HG03558 (cell line): Measurements from ENCODE around the gene PIAS1.
"Not testable (repeated sequence)": the region's sequence is repeated elsewhere in the genome, so short reads cannot be mapped to it uniquely, and the experiment has no call there.

Experiments
- ATAC-seq: cut with Tn5 transposase; IDR thresholded peaks from one replicate; pipeline ENCODE4 v1.9.1; 2021; ENCODE audit warnings: moderate number of reproducible peaks; ENCODE audit not compliant: unreplicated experiment; ENCODE audit errors: extremely low read depth

Gene PIAS1

GRCh38 chr15:68210821-68211655 lies 156.9 kb downstream of the PIAS1 start:
- no peak for ATAC-seq

- no peak for ATAC-seq
Observed at GRCh38 chr15:68211656-68212320, 157.7 kb downstream of the PIAS1 start.

GRCh38 chr15:68213491-68213845 lies 159.4 kb downstream of the PIAS1 start:
- not testable (repeated sequence) for ATAC-seq

DNA sequence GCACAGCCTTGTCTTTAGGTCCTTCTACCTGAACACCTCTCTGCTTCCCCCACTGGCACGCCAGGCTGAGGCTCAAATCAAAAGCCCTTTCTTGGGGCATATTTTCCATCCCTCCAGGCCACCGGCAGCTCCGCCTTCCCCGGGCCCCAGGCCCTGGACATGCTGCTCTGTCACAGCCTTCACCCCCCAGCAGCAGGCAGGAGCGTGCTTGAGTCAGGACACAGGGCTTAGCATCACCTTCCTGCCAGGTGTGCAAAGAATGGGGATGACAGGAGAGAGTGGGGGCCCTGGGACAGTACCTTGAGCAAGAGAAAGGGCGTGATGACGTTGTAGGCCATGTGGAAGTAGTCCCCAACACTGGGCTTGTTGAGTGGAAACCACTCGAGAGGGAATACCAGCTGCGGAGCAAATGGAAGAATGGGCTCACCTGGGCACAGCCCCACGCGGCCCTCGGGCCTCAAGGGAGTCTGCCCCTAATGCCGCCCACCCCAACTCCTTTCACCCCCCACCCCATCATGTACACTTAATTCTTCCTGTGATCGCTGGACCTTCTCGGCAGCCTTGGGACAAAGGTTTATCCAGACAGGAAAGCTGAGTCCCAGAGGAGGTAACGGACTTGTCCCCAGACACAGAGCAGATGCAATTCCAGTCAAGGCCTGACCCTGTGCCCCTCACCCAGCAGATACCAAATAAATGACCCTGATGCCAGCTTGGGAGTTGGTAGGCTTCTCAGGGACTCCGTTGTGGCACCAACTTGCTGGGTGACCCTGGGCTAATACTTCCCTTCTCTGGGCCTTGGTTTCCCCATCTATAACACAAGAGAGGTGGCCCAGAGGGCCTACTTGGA lies 160.1 kb downstream of the PIAS1 start:
- no peak for ATAC-seq

- no peak for ATAC-seq
Observed at GRCh38 chr15:68214838-68215254, 160.7 kb downstream of the PIAS1 start.

- no peak for ATAC-seq
Observed at GRCh38 chr15:68217341-68217740, 163.2 kb downstream of the PIAS1 start.

DNA sequence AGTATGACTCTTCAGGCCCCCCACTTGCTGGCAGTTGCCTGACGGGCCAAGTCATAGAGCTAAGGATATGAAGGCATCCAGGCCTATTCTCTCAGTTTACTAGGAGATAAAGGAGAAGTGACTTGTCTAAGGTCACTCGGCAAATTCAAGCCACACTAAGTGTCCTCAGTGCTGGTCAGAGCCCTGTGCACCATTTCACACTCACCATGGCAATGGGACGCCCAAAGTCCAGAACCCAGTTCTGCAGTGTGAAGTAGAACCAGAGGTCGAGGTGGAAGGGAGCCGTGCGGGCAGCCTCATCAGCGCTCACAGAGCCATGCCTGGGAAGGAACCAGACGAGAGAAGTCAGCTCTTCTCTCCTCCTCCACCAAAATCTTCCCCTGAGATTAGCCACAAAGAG lies 164.2 kb downstream of the PIAS1 start:
- no peak for ATAC-seq

DNA sequence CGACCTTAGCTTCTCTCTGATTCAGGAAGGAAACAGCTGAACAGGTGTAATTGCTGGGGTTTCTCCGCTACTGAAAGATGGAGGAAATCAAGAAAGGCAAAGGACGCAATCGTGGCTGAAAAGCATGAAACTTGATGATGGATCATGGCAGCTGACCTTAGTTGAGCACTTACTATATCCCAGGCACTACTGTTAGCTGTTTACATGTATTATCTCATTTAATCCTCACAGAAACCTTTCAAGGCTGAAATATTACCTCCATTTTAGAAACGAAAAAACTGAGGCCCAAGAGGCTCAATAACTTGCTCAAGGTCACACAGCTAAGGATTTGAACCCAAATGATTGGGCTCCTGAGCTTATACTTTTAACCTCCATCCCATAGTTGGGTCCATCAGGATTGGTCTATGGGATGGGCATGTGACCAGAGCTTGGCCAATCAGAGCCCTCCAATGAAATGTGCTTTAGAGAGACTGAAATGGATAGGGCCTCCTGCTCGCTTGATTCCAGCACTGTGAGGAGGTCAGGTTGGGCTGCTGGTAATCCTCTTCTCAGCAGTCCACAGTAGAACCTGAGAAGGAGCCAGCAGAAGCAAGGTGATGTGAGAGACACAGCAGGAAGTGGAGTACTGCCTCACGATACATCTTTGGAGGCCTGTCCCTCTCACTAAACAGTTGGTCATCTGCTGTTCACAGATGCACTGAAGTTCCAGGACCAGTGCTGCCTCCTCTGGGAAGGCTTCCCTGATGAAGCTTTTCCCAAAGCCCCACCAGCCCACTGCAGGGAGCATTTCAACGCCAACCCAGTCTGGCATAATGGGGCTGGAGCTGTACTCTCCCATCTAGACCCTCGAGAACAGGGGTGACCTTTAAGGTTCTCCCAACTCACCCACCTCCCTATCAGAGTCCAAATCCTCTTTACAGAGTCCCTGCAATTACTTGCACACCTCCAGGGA lies 165.0 kb downstream of the PIAS1 start:
- ATAC-seq = no peak

DNA sequence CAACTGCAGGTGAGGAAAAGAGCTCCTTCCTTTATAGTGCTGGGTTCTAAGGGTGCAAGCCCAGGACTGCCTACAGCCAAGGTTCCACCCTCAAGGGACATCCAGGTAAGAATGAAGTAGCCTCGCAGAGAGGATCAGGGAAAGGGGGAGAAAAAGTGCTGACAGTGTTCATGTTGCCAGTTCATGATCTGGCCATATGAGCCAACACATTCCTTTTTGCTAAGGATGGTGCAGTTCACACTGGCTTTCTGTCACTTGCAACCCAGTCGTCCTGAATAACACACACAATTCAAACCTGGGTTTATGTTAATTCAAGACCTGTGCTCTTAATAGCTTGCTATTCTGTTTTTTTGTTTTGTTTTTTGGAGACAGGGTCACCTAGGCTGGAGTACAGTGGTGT lies 166.4 kb downstream of the PIAS1 start:
- ATAC-seq = no peak

DNA sequence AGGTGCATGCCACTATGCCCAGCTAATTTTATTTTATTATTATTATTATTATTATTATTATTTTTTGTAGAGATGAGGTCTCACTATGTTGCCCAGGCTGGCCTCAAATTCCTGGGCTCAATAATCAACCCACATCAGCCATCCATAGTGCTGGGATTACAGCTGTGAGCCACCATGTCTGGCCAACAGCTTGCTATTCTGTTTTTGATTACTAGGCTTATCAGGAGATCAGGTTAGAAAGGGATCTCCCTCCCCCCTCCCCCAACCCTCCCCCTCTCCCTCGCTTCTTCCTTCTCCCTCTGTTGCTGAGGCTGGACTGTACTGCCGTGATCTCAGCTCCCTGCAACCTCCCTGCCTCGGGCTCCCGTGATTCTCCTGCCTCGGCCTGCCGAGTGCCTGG lies 166.9 kb downstream of the PIAS1 start:
- ATAC-seq = no peak

GRCh38 chr15:68221530-68222431 lies 167.7 kb downstream of the PIAS1 start:
- not testable (repeated sequence) for ATAC-seq

DNA sequence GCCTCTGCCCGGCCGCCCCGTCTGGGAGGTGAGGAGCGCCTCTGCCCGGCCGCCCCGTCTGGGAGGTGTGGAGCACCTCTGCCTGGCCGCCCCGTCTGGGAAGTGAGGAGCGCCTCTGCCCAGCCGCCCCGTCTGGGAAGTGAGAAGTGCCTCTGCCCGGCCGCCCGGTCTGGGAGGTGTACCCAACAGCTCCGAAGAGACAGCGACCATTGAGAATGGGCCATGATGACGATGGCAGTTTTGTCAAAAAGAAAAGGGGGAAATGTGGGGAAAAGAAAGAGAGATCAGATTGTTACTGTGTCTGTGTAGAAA lies 168.3 kb downstream of the PIAS1 start:
- ATAC-seq = not testable (repeated sequence)

- ATAC-seq = no peak
Observed at GRCh38 chr15:68223171-68223570, 169.1 kb downstream of the PIAS1 start.

DNA sequence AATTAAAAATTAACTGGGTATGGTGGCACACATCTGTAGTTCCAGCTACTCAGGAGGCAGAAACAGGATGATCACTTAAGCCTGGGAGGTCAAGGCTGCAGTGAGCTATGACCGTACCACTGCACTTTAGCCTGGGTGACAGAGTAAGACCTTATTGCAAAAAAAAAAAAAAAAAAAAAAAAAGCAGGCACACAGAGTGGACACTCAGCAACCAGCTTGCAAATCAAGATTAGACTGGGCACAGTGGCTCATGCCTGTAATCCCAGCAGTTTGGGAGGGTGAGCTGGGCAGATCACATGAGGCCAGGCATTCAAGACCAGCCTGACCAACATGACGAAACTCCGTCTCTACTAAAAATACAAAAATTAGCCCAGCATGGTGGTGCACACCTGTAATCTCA lies 170.0 kb downstream of the PIAS1 start:
- ATAC-seq = no peak

DNA sequence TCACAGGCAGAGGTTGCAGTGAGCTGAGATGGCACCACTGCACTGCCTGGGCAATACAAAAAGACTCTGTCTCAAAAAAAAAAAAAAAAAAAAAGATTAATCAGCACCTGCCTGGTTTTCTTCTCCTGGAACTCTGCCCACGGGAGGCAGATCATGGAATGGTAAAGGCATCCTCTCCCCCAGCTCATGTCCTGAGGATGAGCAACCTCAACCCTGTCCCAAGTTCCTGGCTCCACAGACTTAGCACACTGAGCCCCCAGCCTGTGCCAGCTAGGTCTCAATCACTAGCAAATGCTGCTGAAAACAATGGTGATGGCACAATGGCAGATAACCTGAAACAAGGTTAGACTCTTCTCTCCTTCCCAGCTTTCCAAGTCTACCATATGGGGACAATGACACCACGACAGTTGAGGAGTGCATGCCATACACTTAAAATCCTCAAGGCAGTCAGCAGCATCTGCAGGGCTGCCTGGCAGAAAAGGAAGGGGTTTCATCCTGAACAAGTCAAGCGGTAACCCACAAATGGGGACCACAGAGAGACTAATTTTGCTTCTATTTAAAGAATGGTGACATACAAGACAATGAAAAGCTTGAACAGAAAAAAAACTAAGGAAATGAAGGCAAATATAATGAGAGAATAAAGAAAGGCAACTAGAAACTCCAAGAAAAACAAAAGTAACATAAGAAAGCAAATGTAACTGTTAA lies 170.6 kb downstream of the PIAS1 start:
- ATAC-seq = no peak

- not testable (repeated sequence) for ATAC-seq
Observed at GRCh38 chr15:68225442-68225841, 171.3 kb downstream of the PIAS1 start.

GRCh38 chr15:68227643-68228142 lies 173.6 kb downstream of the PIAS1 start:
- no peak for ATAC-seq
